ENCODE data around the gene CELA2A.

GRCh38 chr1:15408890-15409387, 47.6 kb upstream of the CELA2A start:
- TF ChIP-seq POLR2A (IDR thresholded peaks at IDR 0.05) (no peak), CTCF (IDR thresholded peaks at IDR 0.05) (no peak)

All from esophagus squamous epithelium (tissue), 4 donors.